SK-MEL-5 (cell line): ENCODE measurements around the gene R3HDML. TPM values are rescaled to one million over a fixed set of nuclear protein-coding genes. Genes with fewer than 3 reads are reported as not detected.
A peak's percentile ranks its signal among the peaks of the same experiment; 100 is the strongest.

ENCODE experiments used
- DNase-seq: peaks from one replicate; pipeline ENCODE4 v3.0.0-alpha.2; 2016; ENCODE audit warnings: low read depth, low spot score
- in situ Hi-C: cut with HindIII; loops from 2 replicates; pipeline ENCODE4 v1.10.0; 2016; ENCODE audit warnings: low sequenced_read_pairs, high pct_unique_total_duplicates, low pct_unique_long_range_greater_than_20kb
- total RNA-seq: library from RNA; depleted of rRNA; stranded (reverse); fragments of >200 nt; shearing (Covaris generic); gene quantifications from 2 replicates; pipeline ENCODE4 v1.2.3, GENCODE V29; 2014

R3HDML gene
- total RNA-seq, 1 experiment from 2014 or later, result not detected

- in situ Hi-C loops, result no loop called here
- no peak for DNase-seq
Measured at GRCh38 chr20:44355498-44356352, 18.9 kb downstream of the R3HDML start, which contains the start of gene HNF4A. HNF4A (plus strand) TSS chr20:44355699; CDS start chr20:44355805, 106 bp downstream.

GRCh38 chr20:44356353-44356723, 19.5 kb downstream of the R3HDML start:
- in situ Hi-C loops, result no loop called here
- DNase-seq, result no peak

- in situ Hi-C loops, result no loop called here
- no peak for DNase-seq
Measured at GRCh38 chr20:44357020-44357419, 20.2 kb downstream of the R3HDML start.

- no peak for DNase-seq
- in situ Hi-C loops, result no loop called here
Measured at GRCh38 chr20:44357555-44358125, 20.8 kb downstream of the R3HDML start.

GRCh38 chr20:44358776-44359175, 21.9 kb downstream of the R3HDML start:
- in situ Hi-C loops, result no loop called here
- no peak for DNase-seq

- no peak for DNase-seq
- in situ Hi-C loops, result no loop called here
Measured at GRCh38 chr20:44360221-44360620, 23.4 kb downstream of the R3HDML start.

GRCh38 chr20:44361021-44361420, 24.2 kb downstream of the R3HDML start:
- DNase-seq, result no peak
- in situ Hi-C loops, result no loop called here

- no peak for DNase-seq
- in situ Hi-C loops, result no loop called here
Measured at GRCh38 chr20:44362466-44362940, 25.7 kb downstream of the R3HDML start.

- in situ Hi-C loops, result no loop called here
- DNase-seq, result no peak
Measured at GRCh38 chr20:44364068-44364467, 27.2 kb downstream of the R3HDML start.

GRCh38 chr20:44364780-44365179, 27.9 kb downstream of the R3HDML start:
- in situ Hi-C loops, result no loop called here
- DNase-seq, result no peak

GRCh38 chr20:44367746-44368145, 30.9 kb downstream of the R3HDML start:
- DNase-seq, result no peak
- in situ Hi-C loops, result no loop called here

GRCh38 chr20:44370639-44371218, 33.9 kb downstream of the R3HDML start:
- DNase-seq, result no peak
- in situ Hi-C loops, result no loop called here

- no peak for DNase-seq
- in situ Hi-C loops, result no loop called here
Measured at GRCh38 chr20:44382641-44383040, 45.8 kb downstream of the R3HDML start.

GRCh38 chr20:44384423-44385027, 47.7 kb downstream of the R3HDML start:
- in situ Hi-C loops, result no loop called here
- DNase-seq, result peak; percentile 82

- DNase-seq, result peak; percentile 94
- in situ Hi-C loops, result no loop called here
Measured at GRCh38 chr20:44388466-44389023, 51.7 kb downstream of the R3HDML start.

- no peak for DNase-seq
- in situ Hi-C loops, result loop anchor here (10.0 kb wide), 1 partner anchor 75 kb away; no protein-coding TSS in a partner anchor
Measured at GRCh38 chr20:44389871-44390270, 53.0 kb downstream of the R3HDML start.

GRCh38 chr20:44390280-44390679, 53.4 kb downstream of the R3HDML start:
- in situ Hi-C loops, result loop anchor here (10.0 kb wide), 1 partner anchor 75 kb away; no protein-coding TSS in a partner anchor

More at GRCh38 chr20:44390280-44390679, 53.4 kb downstream of the R3HDML start:
- no peak for DNase-seq
